Measurements from ENCODE around the gene SRGN.

SRGN gene

GRCh38 chr10:69091143-69091651 lies 3.3 kb downstream of the SRGN start:
- H3K9me3 Mint-ChIP-seq: no peaks in the 10 kb centered on the region
- H3K36me3 Mint-ChIP-seq (ENCODE audit: low read depth): peaks cover 28% of the 10 kb centered on the region
- peaks cover 46% of the 10 kb centered on the region for H3K4me1 Mint-ChIP-seq (ENCODE audit: low read depth)
- H3K27me3 Mint-ChIP-seq (ENCODE audit: low read depth): no peaks in the 10 kb centered on the region
- H3K27ac Mint-ChIP-seq: peak overlapping the region; percentile 96
- H3K4me3 Mint-ChIP-seq: peak overlapping the region; percentile 86

GRCh38 chr10:69092959-69093850 lies 5.3 kb downstream of the SRGN start:
- peaks cover 40% of the 10 kb centered on the region for H3K4me1 Mint-ChIP-seq (ENCODE audit: low read depth)

GRCh38 chr10:69093933-69094332 lies 6.0 kb downstream of the SRGN start:
- Mint-ChIP-seq H3K27me3 (ENCODE audit: low read depth) (no peaks in the 10 kb centered on the region), H3K27ac (no peak overlapping the region), H3K9me3 (no peaks in the 10 kb centered on the region), H3K4me1 (ENCODE audit: low read depth) (peaks cover 38% of the 10 kb centered on the region), H3K36me3 (ENCODE audit: low read depth) (peaks cover 30% of the 10 kb centered on the region), H3K4me3 (no peak overlapping the region)

More at GRCh38 chr10:69092959-69093850, 5.3 kb downstream of the SRGN start:
- Mint-ChIP-seq H3K27me3 (ENCODE audit: low read depth) (no peaks in the 10 kb centered on the region), H3K4me3 (peak overlapping the region; percentile 11), H3K27ac (peak overlapping the region; percentile 69), H3K9me3 (no peaks in the 10 kb centered on the region), H3K36me3 (ENCODE audit: low read depth) (peaks cover 31% of the 10 kb centered on the region)

- H3K36me3 Mint-ChIP-seq (ENCODE audit: low read depth): peaks cover 31% of the 10 kb centered on the region
Measured at GRCh38 chr10:69096045-69096444, 8.1 kb downstream of the SRGN start.

GRCh38 chr10:69097729-69098128 lies 9.8 kb downstream of the SRGN start:
- H3K27ac Mint-ChIP-seq: no peak overlapping the region
- no peaks in the 10 kb centered on the region for H3K27me3 Mint-ChIP-seq (ENCODE audit: low read depth)
- peaks cover 37% of the 10 kb centered on the region for H3K36me3 Mint-ChIP-seq (ENCODE audit: low read depth)
- peaks cover 33% of the 10 kb centered on the region for H3K4me1 Mint-ChIP-seq (ENCODE audit: low read depth)
- H3K9me3 Mint-ChIP-seq: no peaks in the 10 kb centered on the region
- H3K4me3 Mint-ChIP-seq: no peak overlapping the region

More at GRCh38 chr10:69096045-69096444, 8.1 kb downstream of the SRGN start:
- peaks cover 25% of the 10 kb centered on the region for H3K4me1 Mint-ChIP-seq (ENCODE audit: low read depth)
- H3K9me3 Mint-ChIP-seq: no peaks in the 10 kb centered on the region
- H3K27me3 Mint-ChIP-seq (ENCODE audit: low read depth): no peaks in the 10 kb centered on the region
- H3K4me3 Mint-ChIP-seq: no peak overlapping the region
- H3K27ac Mint-ChIP-seq: no peak overlapping the region

- H3K4me3 Mint-ChIP-seq: no peak overlapping the region
- H3K27ac Mint-ChIP-seq: no peak overlapping the region
Measured at GRCh38 chr10:69100136-69100872, 12.4 kb downstream of the SRGN start.

GRCh38 chr10:69101451-69102095 lies 13.7 kb downstream of the SRGN start:
- Mint-ChIP-seq H3K36me3 (ENCODE audit: low read depth) (peaks cover 48% of the 10 kb centered on the region), H3K4me3 (peak overlapping the region; percentile 12), H3K27ac (peak overlapping the region; percentile 60), H3K27me3 (ENCODE audit: low read depth) (no peaks in the 10 kb centered on the region), H3K4me1 (ENCODE audit: low read depth) (peaks cover 25% of the 10 kb centered on the region), H3K9me3 (no peaks in the 10 kb centered on the region)

More at GRCh38 chr10:69100136-69100872, 12.4 kb downstream of the SRGN start:
- no peaks in the 10 kb centered on the region for H3K9me3 Mint-ChIP-seq
- H3K4me1 Mint-ChIP-seq (ENCODE audit: low read depth): peaks cover 26% of the 10 kb centered on the region
- H3K36me3 Mint-ChIP-seq (ENCODE audit: low read depth): peaks cover 46% of the 10 kb centered on the region
- H3K27me3 Mint-ChIP-seq (ENCODE audit: low read depth): no peaks in the 10 kb centered on the region

GRCh38 chr10:69102440-69102839 lies 14.5 kb downstream of the SRGN start:
- peaks cover 48% of the 10 kb centered on the region for H3K36me3 Mint-ChIP-seq (ENCODE audit: low read depth)

GRCh38 chr10:69103784-69104183 lies 15.9 kb downstream of the SRGN start:
- Mint-ChIP-seq H3K4me1 (ENCODE audit: low read depth) (peaks cover 22% of the 10 kb centered on the region), H3K4me3 (no peak overlapping the region), H3K27ac (no peak overlapping the region), H3K36me3 (ENCODE audit: low read depth) (peaks cover 42% of the 10 kb centered on the region), H3K9me3 (no peaks in the 10 kb centered on the region), H3K27me3 (ENCODE audit: low read depth) (no peaks in the 10 kb centered on the region)

More at GRCh38 chr10:69102440-69102839, 14.5 kb downstream of the SRGN start:
- Mint-ChIP-seq H3K4me1 (ENCODE audit: low read depth) (peaks cover 25% of the 10 kb centered on the region), H3K9me3 (no peaks in the 10 kb centered on the region), H3K4me3 (no peak overlapping the region), H3K27ac (peak overlapping the region; percentile 59), H3K27me3 (ENCODE audit: low read depth) (no peaks in the 10 kb centered on the region)

- Mint-ChIP-seq H3K4me1 (ENCODE audit: low read depth) (peaks cover 22% of the 10 kb centered on the region), H3K36me3 (ENCODE audit: low read depth) (peaks cover 37% of the 10 kb centered on the region), H3K27ac (no peak overlapping the region), H3K27me3 (ENCODE audit: low read depth) (no peaks in the 10 kb centered on the region), H3K9me3 (no peaks in the 10 kb centered on the region), H3K4me3 (no peak overlapping the region)
Measured at GRCh38 chr10:69104994-69105790, 17.3 kb downstream of the SRGN start.

- Mint-ChIP-seq H3K27ac (no peak overlapping the region), H3K36me3 (ENCODE audit: low read depth) (peaks cover 22% of the 10 kb centered on the region), H3K27me3 (ENCODE audit: low read depth) (peaks cover 4% of the 10 kb centered on the region), H3K4me1 (ENCODE audit: low read depth) (peaks cover 8% of the 10 kb centered on the region), H3K9me3 (no peaks in the 10 kb centered on the region), H3K4me3 (no peak overlapping the region)
Measured at GRCh38 chr10:69107176-69107490, 19.2 kb downstream of the SRGN start.

- no peaks in the 10 kb centered on the region for H3K9me3 Mint-ChIP-seq
- H3K4me3 Mint-ChIP-seq: no peak overlapping the region
- H3K4me1 Mint-ChIP-seq (ENCODE audit: low read depth): peaks cover 2% of the 10 kb centered on the region
- peaks cover 18% of the 10 kb centered on the region for H3K36me3 Mint-ChIP-seq (ENCODE audit: low read depth)
- no peak overlapping the region for H3K27ac Mint-ChIP-seq
- peaks cover 4% of the 10 kb centered on the region for H3K27me3 Mint-ChIP-seq (ENCODE audit: low read depth)
Measured at GRCh38 chr10:69107699-69108098, 19.8 kb downstream of the SRGN start.

GRCh38 chr10:69119896-69120295 lies 32.0 kb downstream of the SRGN start:
- H3K4me1 Mint-ChIP-seq (ENCODE audit: low read depth): peaks cover 8% of the 10 kb centered on the region

More at GRCh38 chr10:69119896-69120295, 32.0 kb downstream of the SRGN start:
- H3K36me3 Mint-ChIP-seq (ENCODE audit: low read depth): peaks cover 3% of the 10 kb centered on the region
- no peaks in the 10 kb centered on the region for H3K9me3 Mint-ChIP-seq
- H3K4me3 Mint-ChIP-seq: no peak overlapping the region
- H3K27ac Mint-ChIP-seq: no peak overlapping the region
- peaks cover 10% of the 10 kb centered on the region for H3K27me3 Mint-ChIP-seq (ENCODE audit: low read depth)

All from T-helper 1 cell treated with Interleukin-12 subunit alpha and Interleukin-12 subunit beta and Interleukin-4 antibody, amounts not matched to agents 30 μg/mL and 1 μg/mL, for 36 hours (primary cell).